Progenitor cell of endocrine pancreas (in vitro differentiated cells): ENCODE data around the gene PAPPA2. TPM values are rescaled to one million over a fixed set of nuclear protein-coding genes. Genes with fewer than 3 reads are reported as not detected.

Source experiments
- DNase-seq: peaks from one replicate; pipeline ENCODE4 v3.0.0; 2021; ENCODE audit warnings: low spot score; ENCODE audit not compliant: unreplicated experiment
- H3K27ac Mint-ChIP-seq: 2 replicates; pipeline ENCODE4 v1.8.0; 2021; ENCODE audit warnings: mild to moderate bottlenecking, moderate library complexity, mixed read lengths
- H3K27me3 Mint-ChIP-seq: 2 replicates; pipeline ENCODE4 v1.8.0; 2021; ENCODE audit warnings: mixed read lengths
- H3K36me3 Mint-ChIP-seq: 2 replicates; pipeline ENCODE4 v1.8.0; 2022; ENCODE audit warnings: mixed read lengths; ENCODE audit not compliant: insufficient read depth
- H3K4me1 Mint-ChIP-seq: 2 replicates; pipeline ENCODE4 v1.8.0; 2021; ENCODE audit warnings: low read depth, mixed read lengths
- H3K4me3 Mint-ChIP-seq: 2 replicates; pipeline ENCODE4 v1.8.0; 2021; ENCODE audit warnings: low read depth, mild to moderate bottlenecking, moderate library complexity, mixed read lengths
- H3K9me3 Mint-ChIP-seq: 2 replicates; pipeline ENCODE4 v1.8.0; 2021; ENCODE audit warnings: low read depth, mixed read lengths
- total RNA-seq: library from RNA; stranded (reverse); gene quantifications from 2 replicates; pipeline ENCODE4 v1.2.1, GENCODE V29; 2021
- TF ChIP-seq, protein P1 (sequence below): fragments of 200-600 bp; sonication (generic); IDR thresholded peaks from one replicate; pipeline ENCODE4 v1.5.0; 2021; ENCODE audit warnings: antibody characterized with exemption, mild to moderate bottlenecking; ENCODE audit not compliant: unreplicated experiment

PAPPA2 gene
- total RNA-seq, 1 donor from 2014 or later: 4.1 TPM

DNA sequence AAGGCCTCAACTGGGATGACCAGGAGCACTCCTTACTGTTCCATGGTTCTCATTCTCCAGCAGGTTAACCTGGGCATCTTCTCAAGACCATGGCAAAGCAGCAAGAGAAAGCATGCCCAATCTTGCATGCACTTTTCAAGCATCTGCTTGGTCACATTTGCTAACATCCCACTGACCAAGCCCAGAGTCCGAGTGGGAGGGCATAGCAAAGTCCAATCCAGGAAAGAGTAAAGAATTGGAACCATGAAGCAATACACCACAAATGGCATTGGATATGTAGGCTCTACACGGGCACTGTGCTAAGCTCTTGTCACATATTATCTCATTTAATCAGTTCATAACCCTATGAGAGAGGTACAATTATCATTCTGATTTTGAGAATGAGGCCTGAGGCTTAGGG lies 73.6 kb downstream of the PAPPA2 start:
- TF ChIP-seq, protein P1, sequence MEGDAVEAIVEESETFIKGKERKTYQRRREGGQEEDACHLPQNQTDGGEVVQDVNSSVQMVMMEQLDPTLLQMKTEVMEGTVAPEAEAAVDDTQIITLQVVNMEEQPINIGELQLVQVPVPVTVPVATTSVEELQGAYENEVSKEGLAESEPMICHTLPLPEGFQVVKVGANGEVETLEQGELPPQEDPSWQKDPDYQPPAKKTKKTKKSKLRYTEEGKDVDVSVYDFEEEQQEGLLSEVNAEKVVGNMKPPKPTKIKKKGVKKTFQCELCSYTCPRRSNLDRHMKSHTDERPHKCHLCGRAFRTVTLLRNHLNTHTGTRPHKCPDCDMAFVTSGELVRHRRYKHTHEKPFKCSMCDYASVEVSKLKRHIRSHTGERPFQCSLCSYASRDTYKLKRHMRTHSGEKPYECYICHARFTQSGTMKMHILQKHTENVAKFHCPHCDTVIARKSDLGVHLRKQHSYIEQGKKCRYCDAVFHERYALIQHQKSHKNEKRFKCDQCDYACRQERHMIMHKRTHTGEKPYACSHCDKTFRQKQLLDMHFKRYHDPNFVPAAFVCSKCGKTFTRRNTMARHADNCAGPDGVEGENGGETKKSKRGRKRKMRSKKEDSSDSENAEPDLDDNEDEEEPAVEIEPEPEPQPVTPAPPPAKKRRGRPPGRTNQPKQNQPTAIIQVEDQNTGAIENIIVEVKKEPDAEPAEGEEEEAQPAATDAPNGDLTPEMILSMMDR: no peak
- Mint-ChIP-seq H3K36me3 (no peaks in the 10 kb centered on the region), H3K27me3 (no peaks in the 10 kb centered on the region)

DNA sequence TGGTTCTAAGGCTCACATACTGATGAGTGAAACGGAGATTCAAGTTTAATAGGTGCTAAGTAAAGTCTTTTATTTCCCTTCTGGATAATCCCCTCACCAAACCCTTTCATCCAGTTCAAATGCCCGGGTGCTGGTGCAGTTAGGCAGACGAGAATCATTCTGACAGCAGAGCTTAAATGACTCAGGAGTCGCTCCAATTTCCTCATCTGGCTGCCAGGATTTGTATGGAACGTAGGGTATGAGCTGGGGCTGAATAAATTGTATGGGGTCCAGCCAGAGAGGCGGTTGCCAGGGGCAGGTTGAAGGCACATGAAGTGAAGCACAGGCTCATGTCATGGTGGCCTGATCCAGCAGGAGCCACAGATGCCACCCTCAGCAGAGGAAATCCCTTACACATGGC lies 76.0 kb downstream of the PAPPA2 start:
- DNase-seq: no peak
- Mint-ChIP-seq H3K36me3 (no peaks in the 10 kb centered on the region), H3K27me3 (no peaks in the 10 kb centered on the region), H3K9me3 (no peaks in the 10 kb centered on the region), H3K27ac (no peak overlapping the region), H3K4me3 (no peak overlapping the region), H3K4me1 (peaks cover 3% of the 10 kb centered on the region)
- TF ChIP-seq, protein P1: no peak

More for the DNA sequence above, 73.6 kb downstream of the PAPPA2 start:
- H3K4me1 Mint-ChIP-seq: peaks cover 3% of the 10 kb centered on the region
- H3K27ac Mint-ChIP-seq: no peak overlapping the region
- no peak overlapping the region for H3K4me3 Mint-ChIP-seq
- no peaks in the 10 kb centered on the region for H3K9me3 Mint-ChIP-seq
- DNase-seq: no peak

DNA sequence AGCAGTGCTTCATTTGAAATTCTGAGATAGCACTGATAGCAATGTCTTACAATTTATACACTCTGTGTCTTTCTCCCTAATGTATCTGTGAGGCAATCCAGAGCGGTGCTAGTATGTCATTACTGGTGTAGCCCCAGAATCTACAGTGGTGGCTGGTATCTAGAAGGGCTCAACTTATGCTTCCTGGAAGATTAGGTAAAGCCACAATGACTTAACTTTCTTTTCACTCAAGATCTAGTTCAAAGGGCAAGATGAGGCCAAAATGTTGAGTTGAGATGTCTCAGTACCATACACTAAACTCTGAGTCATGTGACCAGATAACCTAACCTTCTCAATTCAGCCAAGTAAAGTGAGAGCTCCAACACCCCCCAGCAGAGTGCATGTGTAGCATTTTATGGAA lies 77.5 kb downstream of the PAPPA2 start:
- Mint-ChIP-seq H3K27me3 (no peaks in the 10 kb centered on the region), H3K4me1 (no peaks in the 10 kb centered on the region), H3K36me3 (no peaks in the 10 kb centered on the region), H3K27ac (no peak overlapping the region), H3K9me3 (no peaks in the 10 kb centered on the region), H3K4me3 (no peak overlapping the region)
- TF ChIP-seq, protein P1: no peak
- DNase-seq: no peak

DNA sequence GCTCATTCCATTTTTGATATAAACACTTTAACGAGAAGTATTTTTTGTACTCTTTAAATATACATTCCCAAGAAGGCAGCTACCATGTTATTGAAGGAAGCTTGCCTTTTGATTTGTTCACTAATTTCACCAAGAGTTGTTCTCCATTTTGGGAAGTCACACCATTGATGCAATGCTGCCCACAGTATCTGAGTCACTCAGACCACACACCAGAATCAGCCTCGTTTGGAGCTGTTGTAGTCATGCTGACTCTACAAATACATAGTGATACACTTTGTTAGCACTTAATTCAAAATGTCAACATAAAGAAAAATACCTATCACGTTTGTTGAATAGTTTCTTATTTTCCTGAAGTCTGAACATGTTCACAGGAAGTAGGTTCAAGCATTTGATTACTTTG lies 78.7 kb downstream of the PAPPA2 start:
- no peaks in the 10 kb centered on the region for H3K4me1 Mint-ChIP-seq
- no peak overlapping the region for H3K27ac Mint-ChIP-seq
- H3K4me3 Mint-ChIP-seq: no peak overlapping the region
- DNase-seq: no peak
- H3K27me3 Mint-ChIP-seq: no peaks in the 10 kb centered on the region
- no peaks in the 10 kb centered on the region for H3K36me3 Mint-ChIP-seq
- no peaks in the 10 kb centered on the region for H3K9me3 Mint-ChIP-seq
- TF ChIP-seq, protein P1: no peak

DNA sequence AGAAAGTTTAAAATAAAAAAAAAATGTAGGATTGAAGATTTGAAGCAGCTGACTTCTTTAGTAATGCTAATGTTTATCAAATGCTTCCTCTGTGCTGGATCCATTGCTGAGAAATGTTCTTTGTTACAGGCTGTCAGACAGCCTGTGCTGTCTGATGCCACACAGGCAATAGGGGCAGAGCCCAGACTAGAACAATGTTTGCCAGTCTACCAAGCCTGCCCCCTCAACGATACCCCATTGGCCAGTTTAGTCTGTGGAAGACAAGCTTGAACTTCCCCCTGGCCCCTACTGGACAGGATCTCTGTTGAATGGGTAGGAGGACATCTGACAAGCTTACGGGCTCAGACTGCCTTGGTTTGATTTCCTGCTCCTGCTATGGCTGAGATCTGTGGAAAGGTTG lies 79.4 kb downstream of the PAPPA2 start:
- TF ChIP-seq, protein P1: no peak
- Mint-ChIP-seq H3K9me3 (no peaks in the 10 kb centered on the region), H3K36me3 (no peaks in the 10 kb centered on the region), H3K27me3 (no peaks in the 10 kb centered on the region), H3K27ac (no peak overlapping the region), H3K4me1 (no peaks in the 10 kb centered on the region), H3K4me3 (no peak overlapping the region)
- no peak for DNase-seq
